ENCODE results near the gene NBEA.

NBEA gene

GRCh38 chr13:35292329-35292728 lies 350.3 kb downstream of the NBEA start:
- DNase-seq: no peak

DNA sequence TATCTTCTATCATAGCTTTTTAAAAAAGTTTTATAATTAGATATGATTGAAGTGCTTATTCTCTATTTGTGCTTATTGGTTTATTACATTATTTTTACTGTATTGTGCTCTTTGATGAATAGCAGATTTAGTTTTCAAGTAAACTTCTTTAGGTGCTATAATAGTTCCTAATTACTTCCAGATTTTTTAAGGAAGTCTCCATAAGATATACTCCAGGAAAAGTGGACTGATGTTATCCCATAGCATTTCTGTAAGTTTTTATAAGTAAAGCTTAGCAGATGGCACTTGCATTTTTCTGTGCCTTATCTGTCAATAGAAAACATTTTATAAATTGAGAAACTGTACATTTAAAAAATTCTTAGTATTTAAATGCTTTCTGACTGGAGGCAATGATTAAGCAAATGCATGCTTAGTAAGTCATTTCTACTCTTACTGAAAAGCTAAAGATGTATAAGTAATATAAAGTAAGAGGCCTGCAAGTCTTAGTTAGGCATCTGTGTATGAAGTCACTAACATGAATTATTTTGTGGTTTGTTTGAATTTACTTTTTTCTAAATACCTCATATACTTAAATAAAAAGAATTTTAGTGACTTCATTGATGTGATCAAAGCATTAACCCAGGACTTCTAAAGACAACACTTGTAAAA lies 351.6 kb downstream of the NBEA start:
- no peak for DNase-seq

DNA sequence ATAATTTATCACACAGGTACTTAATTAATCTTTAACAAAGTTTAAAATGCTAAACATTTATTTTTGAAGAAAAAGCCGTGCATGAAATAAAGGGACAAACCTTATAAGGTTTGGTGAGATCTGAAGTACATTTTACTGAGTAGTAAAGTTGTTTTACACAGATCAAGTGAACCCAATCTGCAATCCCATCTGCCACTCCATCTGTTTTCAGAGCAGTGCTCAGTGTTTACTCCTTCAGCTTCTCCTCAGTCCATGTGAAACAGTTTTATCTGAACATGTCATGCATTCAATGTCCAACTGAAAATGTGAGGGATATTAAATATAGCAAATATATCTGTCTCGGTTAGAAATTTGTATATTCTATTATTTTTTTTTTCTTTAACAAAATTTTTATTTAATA lies 367.6 kb downstream of the NBEA start:
- DNase-seq: no peak

DNA sequence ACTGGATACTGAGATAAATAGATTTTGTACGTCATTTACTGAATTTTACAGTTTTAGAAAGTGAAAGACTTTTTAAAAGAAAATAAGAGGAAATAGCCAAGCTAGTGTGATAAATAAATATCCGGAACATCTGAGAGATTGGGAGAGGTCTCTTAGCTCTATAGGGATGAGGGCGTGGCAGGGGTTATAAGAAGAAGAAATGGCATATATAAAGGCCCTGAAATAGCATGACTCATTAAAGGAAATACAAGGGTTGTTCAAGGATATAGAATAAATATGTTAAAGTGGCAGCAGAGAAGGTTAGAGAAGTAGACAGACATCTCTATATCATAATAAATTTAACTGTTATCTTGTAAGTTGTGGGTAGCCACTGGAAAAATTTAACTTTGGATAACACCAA lies 390.1 kb downstream of the NBEA start:
- no peak for DNase-seq

DNA sequence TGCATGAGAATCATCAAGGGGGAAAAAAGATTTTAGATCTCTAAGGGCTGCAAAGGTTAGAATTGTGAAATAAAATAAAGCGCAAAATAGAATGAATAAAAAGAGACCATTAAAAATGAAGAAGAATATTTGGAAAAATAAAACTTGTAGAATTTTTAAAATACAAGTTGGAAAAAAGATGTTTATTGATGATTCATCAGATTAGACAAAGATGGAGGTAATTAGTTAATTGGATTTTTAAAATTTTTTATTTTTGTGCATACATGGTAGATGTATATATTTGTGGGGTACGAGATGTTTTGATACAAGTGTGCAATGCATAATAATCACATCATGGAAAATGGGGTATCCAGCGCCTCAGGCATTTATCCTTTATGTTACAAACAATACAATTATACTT lies 391.1 kb downstream of the NBEA start:
- no peak for DNase-seq

DNA sequence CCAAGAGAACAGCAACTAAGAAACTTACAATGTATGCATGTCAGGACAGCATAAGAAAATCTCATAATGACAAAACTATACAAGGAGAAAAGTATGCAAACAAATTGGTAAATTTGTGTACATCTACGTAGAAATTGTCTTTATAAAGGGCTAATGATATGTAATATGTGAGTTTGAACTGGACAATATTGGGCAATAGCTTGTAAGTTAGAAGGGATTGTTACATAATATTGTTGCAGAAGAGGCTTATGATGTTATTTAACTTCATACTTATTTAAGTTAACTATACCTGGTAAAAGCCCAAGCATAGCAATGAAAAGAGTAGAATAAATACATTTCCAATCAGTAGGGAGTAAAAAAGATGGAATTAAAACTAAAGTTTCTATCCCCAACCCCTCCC lies 400.4 kb downstream of the NBEA start:
- no peak for DNase-seq

GRCh38 chr13:35343417-35343816 lies 401.3 kb downstream of the NBEA start:
- no peak for DNase-seq

DNA sequence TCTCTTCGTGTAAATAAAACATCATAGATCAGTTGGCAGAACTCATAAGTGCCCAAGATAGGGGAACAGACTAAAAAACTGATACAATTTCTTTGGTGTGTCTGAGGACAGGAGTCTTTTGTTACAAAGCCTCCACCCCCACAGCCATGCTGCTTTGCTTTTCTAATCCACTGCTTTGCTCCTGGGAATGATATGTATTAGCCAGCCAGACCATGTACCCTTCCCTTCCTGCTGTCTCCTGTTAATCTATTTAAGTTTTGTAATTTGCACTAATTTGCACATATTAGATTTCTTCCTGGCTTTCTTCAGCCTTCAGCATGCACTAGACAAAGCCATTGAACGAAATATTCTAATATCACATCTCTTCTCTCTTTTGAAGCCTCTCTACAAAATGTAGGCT lies 403.9 kb downstream of the NBEA start:
- no peak for DNase-seq

GRCh38 chr13:35346494-35346893 lies 404.4 kb downstream of the NBEA start:
- DNase-seq: no peak

DNA sequence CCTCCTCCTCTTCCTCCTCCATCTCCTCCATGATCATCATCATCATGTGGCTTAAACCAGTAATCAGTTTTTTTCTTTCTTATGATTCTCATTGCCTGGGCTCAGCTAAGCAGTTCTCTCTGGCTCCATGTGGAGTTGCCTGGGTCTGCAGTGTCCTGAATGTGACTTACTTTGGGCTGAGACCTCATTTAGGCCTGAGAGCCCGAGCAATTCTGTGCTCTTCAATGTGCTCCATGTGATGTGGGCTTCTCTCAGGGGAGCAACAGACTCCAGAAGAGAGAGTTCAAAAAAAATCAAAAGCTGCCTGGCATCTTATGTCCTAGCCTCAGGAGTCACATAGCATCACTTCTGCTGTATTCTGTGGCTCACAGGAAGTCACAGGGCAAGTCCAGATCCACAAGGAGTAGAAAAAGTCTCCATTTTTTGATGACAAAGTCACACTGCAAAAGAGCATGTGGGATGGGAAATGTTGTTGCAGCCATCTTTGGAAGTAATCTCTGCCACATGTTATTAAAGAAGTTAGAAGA lies 405.7 kb downstream of the NBEA start:
- no peak for DNase-seq

- no peak for DNase-seq
Observed at GRCh38 chr13:35349052-35349451, 407.0 kb downstream of the NBEA start.

- DNase-seq: no peak
Observed at GRCh38 chr13:35349673-35350278, 407.7 kb downstream of the NBEA start.

- no peak for DNase-seq
Observed at GRCh38 chr13:35354285-35354684, 412.2 kb downstream of the NBEA start.

DNA sequence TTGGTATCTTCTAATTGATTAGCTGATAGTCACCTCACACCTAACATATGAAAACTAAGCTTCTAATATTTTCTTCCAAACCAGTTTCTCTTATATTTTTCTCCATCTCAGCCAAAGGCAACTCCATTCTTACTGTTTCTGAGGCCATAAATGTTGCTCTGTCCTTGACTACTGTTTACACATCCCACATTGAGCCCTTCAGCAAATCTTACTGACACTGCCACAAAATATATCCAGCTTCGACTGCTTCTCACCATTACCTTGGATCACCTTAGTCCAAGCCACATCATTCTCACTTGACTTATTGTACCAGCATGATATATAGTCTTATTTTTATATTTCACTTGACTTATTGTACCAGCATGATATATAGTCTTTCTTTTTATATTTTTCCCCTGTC lies 412.8 kb downstream of the NBEA start:
- no peak for DNase-seq

DNA sequence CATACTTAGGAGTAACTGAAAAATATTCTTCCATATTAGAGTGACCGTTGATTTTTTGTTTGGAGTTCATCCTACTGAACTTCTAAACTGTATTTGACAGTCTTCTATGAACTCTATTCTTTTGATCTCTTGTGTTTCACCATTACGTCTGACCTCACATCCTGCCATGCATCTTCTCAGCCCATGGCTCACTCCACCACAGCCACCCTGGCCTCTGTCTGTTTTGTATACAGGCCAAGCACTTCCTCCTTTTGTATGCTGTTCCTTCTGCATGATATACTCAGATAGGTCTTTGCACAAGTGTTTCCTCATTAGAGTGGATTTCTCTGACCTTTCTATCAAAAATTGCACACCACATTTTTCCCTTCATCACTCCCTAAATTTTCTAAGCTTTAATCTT lies 414.5 kb downstream of the NBEA start:
- no peak for DNase-seq

- DNase-seq: no peak
Observed at GRCh38 chr13:35365883-35366282, 423.8 kb downstream of the NBEA start.

DNA sequence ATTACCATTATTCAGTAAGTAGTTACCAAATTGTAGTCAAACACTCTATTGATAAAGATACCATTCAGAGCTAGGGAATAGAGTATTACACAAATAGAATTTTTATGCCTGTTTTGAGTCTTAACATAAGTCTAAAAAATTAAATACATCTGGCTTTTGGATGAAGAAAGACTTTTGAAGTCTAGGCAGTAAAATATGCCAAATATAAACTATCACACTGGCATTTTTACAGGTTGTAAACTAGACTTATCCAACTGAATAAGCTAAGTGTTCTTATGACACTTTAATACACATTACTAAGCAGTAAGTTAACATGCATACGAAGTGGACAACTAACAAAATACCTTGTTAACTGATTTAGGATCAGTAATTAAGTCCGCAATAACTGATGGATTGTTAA lies 425.5 kb downstream of the NBEA start:
- DNase-seq: no peak

DNA sequence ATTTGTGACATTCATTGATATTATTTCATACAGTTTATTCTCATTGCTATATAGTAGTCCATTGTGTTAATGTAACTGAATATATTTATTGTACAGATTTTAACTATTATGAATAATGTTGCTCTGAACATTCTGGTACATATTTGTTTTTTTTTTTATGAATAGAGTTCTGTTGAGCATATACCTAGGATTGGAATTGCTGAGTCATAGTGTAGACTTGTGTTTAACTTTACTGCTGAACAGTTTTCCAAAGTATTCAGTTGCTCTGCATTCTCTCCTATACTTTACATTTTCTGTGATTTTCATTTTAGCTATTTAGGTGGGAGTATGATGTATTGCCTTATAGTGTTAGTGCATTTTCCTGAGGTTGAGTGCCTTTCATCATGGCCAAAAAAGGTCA lies 436.9 kb downstream of the NBEA start:
- no peak for DNase-seq

DNA sequence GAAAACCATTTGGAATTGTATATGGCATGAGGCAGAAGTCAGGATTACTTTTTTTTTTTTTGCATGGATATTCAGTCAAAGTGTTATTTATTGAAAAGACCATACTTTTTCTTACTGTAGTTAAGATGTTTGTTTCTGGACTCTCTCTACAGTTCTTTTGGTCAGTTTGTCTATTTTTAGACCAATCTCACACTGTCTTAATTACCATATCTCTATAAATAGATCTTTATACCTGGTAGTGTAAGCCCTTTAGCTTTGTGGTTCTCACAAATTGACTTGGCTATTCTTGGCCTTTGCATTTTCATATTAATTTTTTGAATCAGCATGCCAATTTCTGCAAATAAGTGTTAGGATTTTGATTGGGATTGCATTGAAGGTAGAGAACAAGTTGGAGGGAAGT lies 437.6 kb downstream of the NBEA start:
- no peak for DNase-seq

DNA sequence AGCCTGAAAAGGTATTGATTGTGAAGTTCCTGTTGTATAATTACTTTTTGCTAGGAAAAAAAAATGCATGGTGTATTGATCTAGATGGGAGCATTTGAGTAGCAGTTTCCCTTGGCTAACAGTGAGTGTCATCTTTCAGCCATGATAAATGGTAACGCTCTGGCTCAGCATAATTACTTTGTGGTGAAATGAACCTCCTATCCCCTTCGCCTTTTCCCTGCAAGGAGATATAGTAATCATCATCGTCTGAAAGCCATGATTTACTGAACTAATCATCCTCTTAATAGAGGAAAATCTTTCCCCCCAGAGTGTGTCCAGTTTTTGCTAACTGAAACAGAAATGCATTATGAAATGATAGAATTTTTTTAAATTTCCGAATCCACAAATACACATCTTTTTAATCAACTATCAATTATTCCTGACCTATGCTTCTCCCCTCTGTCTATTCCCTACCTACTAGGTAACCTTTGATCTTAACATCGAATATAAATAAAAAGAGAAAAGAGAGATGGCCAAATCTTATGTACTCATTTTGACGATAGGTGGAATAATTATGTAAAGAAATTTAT lies 445.7 kb downstream of the NBEA start:
- peak; percentile 22 for DNase-seq

DNA sequence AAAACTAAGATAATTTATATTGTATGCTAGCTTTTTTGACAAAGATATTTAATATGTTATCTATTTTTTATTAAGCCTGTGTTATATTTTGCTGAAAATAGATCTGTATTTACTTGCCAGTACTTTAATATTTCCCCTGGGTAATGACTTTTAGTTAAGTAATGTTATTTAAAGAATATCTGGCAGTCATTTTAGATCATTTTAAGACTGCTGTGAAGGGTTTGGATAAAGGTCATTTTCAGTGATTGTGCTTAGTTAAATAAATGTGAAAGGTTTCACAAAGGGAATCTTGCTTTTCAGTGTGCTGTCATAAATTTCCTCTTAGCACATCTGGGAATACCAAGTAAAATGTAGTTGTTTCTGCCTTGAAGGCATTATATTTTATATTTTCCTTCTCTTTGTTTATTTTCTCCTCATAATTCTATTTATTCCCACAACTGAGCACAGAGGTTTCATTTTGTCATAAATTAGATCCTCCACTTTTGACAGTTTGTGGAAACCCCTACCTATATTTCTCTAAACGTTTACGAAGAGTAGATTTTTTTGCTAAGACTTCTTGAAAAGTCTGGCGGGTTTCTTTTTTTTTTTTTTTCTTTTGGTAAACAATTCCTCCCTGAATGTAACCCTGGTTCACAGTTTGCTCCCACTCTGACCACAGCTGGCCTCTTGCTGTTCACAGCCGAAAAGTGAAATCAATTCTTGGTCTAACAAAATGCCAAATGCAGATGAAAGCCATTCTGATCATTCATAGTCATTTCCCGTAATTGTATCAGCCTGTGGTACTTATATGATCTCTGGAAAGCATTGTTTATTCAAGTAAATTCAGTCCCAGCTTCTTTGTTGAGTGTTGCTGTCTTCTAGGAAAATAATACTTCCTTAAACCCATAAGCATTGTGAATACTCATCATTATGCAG lies 446.6 kb downstream of the NBEA start:
- peak; percentile 3 for DNase-seq

DNA sequence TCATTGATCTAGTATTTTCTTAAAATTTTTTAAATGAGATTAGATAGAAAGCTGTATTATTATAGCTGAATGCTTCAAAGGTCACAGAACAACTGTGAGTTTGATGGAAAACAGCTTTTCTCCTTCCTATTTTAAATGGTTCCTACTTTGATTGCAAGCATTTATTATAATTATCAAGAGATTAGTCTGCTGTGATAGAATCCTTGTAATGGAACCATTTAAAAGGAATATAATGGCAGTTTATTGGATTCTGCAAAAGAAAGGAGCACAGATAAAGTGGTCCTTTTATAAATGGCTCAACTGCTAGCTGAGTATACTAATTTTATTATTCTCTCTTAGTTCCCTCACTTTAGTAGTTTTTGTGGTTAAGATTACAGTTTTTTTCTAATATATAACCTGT lies 447.5 kb downstream of the NBEA start:
- peak; percentile 10 for DNase-seq

GRCh38 chr13:35392768-35393167 lies 450.7 kb downstream of the NBEA start:
- no peak for DNase-seq

- no peak for DNase-seq
Observed at GRCh38 chr13:35393886-35394285, 451.8 kb downstream of the NBEA start.

Measured in NCI-H2227 treated with DMSO at 0.1 percent for 48 hours (cell line).